Measurements from ENCODE around the gene DSCAML1.

DNA sequence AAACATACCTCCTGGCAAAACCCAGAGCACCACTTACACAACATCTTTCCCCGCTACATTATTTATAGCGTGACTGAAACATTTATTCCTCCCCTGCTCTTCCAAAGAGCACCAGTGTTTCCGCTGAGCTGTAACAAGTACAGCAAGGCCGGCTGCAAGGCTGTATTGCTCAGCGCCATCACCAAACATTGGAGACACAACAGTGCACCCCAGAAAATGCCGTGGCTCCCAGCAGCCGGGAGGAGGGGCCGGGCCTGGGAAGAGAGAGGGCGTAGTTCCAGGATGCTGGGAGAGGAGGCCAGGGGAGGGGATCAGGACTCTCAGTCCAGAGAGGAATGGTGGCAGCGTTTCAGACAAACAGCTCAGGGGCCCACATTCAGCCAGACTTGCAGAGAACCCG lies 133.2 kb downstream of the DSCAML1 start:
- TF ChIP-seq, protein P1, sequence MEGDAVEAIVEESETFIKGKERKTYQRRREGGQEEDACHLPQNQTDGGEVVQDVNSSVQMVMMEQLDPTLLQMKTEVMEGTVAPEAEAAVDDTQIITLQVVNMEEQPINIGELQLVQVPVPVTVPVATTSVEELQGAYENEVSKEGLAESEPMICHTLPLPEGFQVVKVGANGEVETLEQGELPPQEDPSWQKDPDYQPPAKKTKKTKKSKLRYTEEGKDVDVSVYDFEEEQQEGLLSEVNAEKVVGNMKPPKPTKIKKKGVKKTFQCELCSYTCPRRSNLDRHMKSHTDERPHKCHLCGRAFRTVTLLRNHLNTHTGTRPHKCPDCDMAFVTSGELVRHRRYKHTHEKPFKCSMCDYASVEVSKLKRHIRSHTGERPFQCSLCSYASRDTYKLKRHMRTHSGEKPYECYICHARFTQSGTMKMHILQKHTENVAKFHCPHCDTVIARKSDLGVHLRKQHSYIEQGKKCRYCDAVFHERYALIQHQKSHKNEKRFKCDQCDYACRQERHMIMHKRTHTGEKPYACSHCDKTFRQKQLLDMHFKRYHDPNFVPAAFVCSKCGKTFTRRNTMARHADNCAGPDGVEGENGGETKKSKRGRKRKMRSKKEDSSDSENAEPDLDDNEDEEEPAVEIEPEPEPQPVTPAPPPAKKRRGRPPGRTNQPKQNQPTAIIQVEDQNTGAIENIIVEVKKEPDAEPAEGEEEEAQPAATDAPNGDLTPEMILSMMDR (conservative IDR thresholded peaks at IDR 0.05; ENCODE audit: low read depth, low read length) = no peak
- TF ChIP-seq EZH2 (IDR thresholded peaks at IDR 0.05; ENCODE audit: low read length, unreplicated experiment) = no peak
